Measurements from ENCODE around the gene EIF4E1B. TPM values are rescaled to one million over a fixed set of nuclear protein-coding genes. Genes with fewer than 3 reads are reported as not detected.
A peak's percentile ranks its signal among the peaks of the same experiment; 100 is the strongest.
"Not testable (repeated sequence)": the region's sequence is repeated elsewhere in the genome, so short reads cannot be mapped to it uniquely, and the experiment has no call there.

EIF4E1B gene
- not detected for total RNA-seq
- long read RNA-seq, result 0 reads

DNA sequence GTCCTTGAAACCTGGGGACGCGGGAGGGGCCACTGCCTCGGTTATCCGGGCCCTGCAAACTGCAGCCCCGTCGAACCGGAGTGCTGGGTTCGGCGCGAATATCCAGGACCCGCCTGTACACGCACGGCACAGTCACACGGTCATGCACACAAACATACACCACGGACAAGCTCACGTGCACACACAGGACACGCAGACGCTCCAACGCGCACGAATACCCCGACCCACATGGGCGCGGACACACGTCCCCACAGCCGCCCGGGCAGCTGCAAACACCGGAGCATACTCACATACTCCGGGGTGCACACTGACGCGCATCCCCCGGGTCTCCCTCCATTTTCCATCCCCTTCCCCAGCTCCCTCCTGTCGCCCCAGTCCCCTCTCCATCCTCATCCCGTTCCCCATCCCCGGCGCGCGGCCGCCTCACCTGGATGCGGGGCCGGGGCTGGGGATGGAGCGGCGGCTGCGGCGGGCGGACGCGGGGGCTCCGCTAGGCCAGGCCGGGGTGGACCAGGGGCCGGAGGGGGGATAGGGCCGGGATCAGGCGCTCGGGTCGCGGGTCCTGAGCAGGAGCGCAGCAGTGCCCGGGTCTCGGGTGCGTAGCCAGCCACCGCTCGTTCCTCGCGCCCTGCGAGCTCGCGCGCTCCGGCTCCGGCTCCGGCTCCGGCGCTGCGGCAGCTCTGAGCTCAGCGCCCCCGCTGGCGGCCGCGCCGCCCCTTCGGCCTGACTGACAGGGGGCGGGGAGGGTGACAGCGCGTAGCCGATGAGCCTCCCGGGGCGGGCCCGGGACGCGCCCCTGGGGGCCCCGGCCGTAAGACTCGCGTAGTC is at the start of gene EIF4E1B, which contains the start of gene SNCB:
Gene EIF4E1B (plus strand): TSS at position 823 of the 828 bp plus-strand sequence. CDS start 12,113 bp downstream, outside the sequence.
Gene SNCB (minus strand): TSS at position 682 of the 828 bp plus-strand sequence. CDS start 880 bp downstream, outside the sequence.
- intact Hi-C loops (cut with DNase I, micrococcal nuclease), result no loop called here
- ATAC-seq (peak; percentile 38), DNase-seq (no peak)

GRCh38 chr5:176581361-176581760 is 49.1 kb upstream of the EIF4E1B start:
- intact Hi-C loops (cut with DNase I, micrococcal nuclease), result no loop called here
- no peak for DNase-seq
- no peak for ATAC-seq

GRCh38 chr5:176583076-176583475 is 47.4 kb upstream of the EIF4E1B start:
- intact Hi-C loops (cut with DNase I, micrococcal nuclease), result no loop called here
- DNase-seq (no peak), ATAC-seq (no peak)

DNA sequence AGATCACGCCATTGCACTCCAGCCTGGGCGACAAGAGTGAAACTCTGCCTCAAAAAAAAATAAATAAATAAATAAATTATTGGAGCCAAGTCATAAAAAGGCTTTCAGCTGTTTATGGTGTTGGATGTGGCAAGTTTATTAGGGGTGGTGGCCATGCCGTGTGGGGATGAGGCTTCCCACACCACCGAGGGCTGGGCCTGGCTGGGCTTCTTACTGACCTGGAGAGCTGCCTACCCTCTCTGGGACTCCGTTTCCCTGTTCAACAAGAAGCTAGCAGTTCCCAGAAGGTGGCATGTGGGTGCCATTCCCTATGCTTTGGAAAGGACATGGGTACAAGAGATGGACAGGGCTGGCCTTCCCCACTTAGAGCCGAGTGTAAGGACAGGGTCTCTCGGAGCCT is 43.1 kb upstream of the EIF4E1B start:
- ATAC-seq (peak; percentile 87), DNase-seq (no peak)
- intact Hi-C loops (cut with DNase I, micrococcal nuclease), result no loop called here

DNA sequence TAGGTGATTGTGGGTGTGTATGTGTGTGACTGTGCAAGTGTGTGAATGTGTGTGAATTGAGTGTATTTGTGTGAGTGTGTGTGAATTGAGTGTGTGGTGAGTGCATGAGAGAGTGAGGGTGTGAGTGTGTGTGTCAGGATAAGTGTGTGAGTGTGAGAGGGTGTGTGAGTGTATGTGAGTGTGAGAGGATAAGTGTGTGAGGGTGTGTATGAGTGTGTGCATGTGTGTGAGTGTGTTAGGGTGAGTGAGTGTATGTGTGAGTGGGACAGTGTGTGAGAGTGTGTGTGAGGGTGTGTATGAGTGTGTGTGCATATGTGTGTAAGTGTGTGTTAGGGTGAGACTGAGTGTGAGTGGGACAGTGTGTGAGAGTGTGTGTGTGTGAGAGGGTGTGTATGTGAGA is 42.2 kb upstream of the EIF4E1B start:
- intact Hi-C loops (cut with DNase I, micrococcal nuclease), result no loop called here
- ATAC-seq, result no peak

GRCh38 chr5:176589039-176589769 is 41.3 kb upstream of the EIF4E1B start:
- no peak for DNase-seq
- ATAC-seq, result no peak
- intact Hi-C loops (cut with DNase I, micrococcal nuclease), result no loop called here

More for the DNA sequence above, 42.2 kb upstream of the EIF4E1B start:
- DNase-seq, result no peak

DNA sequence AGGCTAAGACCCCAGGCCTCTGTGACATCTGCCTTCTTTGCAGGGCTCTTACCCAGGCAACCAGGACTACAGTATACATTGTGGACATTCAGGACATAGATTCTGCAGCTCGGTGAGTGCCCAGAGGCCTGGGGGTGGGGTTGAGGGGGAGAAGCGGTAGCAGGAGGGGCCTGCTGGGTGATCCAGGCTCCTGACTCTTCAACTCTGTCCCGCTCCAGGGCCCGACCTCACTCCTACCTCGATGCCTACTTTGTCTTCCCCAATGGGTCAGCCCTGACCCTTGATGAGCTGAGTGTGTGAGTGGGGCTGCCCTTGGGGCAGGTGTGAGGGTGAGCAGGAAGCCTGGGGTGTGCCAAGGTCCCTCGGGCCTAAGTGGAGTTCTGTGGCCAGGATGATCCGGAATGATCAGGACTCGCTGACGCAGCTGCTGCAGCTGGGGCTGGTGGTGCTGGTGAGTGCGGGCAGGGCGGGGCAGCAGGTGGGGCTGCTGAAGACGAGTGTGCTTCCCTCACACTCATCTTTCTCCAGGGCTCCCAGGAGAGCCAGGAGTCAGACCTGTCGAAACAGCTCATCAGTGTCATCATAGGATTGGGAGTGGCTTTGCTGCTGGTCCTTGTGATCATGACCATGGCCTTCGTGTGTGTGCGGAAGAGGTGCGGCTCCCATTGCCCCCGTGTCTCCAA is 40.3 kb upstream of the EIF4E1B start:
- no peak for DNase-seq
- intact Hi-C loops (cut with DNase I, micrococcal nuclease), result no loop called here
- no peak for ATAC-seq

DNA sequence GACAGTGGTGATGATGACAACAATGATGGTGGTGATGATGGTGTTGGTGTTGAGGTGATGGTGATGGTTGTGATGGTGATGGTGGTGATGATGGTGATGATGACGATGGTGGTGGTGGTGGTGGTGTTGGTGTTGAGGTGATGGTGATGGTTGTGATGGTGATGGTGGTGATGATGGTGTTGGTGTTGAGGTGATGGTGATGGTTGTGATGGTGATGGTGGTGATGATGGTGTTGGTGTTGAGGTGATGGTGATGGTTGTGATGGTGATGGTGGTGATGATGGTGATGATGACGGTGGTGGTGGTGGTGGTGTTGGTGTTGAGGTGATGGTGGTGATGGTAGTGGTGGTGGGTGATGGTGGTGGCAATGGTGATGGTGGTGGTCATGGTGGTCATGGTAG is 38.8 kb upstream of the EIF4E1B start:
- DNase-seq; ATAC-seq; intact Hi-C loops (cut with DNase I, micrococcal nuclease): not testable (repeated sequence)

DNA sequence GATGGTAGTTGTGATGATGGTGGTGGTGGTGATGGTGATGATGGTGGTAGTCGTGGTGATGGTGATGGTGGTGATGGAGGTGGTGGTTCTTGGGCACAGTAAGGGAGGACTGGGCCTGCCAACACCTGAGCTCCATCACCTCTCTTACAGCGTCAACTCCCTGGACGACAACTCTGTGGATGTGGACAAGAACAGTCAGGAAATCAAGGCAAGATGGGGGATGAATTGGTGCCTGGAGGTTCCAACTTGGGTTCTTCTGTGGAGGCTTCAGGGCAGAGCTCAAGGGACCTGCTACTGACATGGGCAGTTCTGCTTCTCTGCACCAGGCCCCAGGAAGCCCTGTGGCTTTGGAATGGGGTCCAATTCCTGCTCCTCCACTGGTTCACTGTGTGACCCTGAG is 37.9 kb upstream of the EIF4E1B start:
- intact Hi-C loops (cut with DNase I, micrococcal nuclease), result no loop called here
- ATAC-seq, result no peak
- no peak for DNase-seq

DNA sequence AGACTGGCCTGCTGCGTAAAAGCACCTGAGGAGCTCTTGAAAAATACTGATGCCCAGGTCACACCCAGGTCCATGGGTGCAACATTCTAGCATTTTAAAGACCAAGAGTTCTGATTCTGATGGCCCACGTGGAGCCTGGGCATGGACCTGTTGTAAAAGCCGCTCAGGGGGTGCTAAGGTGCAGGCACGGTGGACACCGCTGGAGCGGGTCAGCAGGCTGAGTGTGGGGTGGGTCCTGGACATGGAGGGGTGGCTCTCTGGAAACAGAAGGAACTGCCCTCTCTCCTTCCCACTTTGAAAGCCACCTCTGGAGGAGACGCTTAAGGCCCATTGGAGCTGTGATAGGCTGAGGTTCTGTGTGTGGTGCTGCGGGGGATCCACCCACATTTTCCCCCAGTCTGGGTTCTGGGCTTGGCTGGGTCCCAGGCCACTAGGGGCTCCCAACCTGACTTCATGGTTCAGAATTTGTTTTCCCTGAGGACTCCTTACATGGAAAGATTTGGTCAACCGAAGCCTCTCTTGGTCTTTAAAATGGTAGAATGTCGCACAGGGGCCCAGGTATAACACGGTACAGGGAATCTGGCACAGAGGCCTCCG is 37.1 kb upstream of the EIF4E1B start:
- intact Hi-C loops (cut with DNase I, micrococcal nuclease), result no loop called here
- DNase-seq (no peak), ATAC-seq (no peak)

- DNase-seq (no peak), ATAC-seq (no peak)
- intact Hi-C loops (cut with DNase I, micrococcal nuclease), result no loop called here
Observed at GRCh38 chr5:176594554-176594953, 35.9 kb upstream of the EIF4E1B start.

- ATAC-seq (no peak), DNase-seq (no peak)
- intact Hi-C loops (cut with DNase I, micrococcal nuclease), result no loop called here
Observed at GRCh38 chr5:176595386-176595943, 35.0 kb upstream of the EIF4E1B start.

- DNase-seq (no peak), ATAC-seq (no peak)
- intact Hi-C loops (cut with DNase I, micrococcal nuclease), result no loop called here
Observed at GRCh38 chr5:176596069-176596644, 34.3 kb upstream of the EIF4E1B start.

DNA sequence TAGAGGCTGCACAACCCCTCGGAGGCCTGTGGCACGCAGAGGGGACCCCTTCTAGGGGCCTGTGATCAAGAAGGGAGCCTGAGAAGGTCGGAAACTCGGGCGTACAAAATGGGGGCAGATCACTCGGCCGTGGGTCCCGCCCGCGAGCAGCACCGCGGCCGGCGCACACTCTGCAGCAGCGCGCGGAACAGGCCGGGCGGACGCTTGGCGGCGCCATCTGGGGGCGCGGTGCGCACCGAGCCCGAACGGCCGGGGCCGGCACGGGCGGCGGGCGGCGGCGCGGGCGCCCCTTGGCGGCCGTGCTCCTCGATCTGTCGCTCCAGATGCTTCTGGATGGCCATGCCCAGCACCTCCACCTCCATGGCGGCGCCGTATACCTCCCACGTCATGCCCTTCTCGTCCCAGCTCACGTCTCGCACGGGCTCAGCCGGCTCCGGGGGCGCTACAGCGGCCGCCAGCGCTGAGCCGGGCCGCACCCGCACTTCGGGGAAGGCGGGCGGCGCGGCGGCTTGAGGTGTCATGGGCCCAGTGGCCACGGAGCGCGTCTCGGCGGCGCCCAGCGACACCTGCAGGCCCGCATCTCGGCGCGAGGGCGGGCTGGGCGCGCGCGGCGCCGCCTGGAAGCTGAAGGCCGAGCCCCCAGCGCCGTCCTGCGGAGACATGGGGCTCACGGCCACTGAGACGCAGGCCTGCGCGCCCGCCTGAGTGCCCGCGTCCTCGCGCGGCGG is 33.6 kb upstream of the EIF4E1B start:
- ATAC-seq (peak; percentile 85), DNase-seq (peak; percentile 43 to 71)
- intact Hi-C loops (cut with DNase I, micrococcal nuclease), result no loop called here

- intact Hi-C loops (cut with DNase I, micrococcal nuclease), result no loop called here
Observed at GRCh38 chr5:176597417-176598389, 32.8 kb upstream of the EIF4E1B start.

GRCh38 chr5:176599749-176600430 is 30.6 kb upstream of the EIF4E1B start:
- ATAC-seq; intact Hi-C loops (cut with DNase I, micrococcal nuclease); DNase-seq: not testable (repeated sequence)

More at GRCh38 chr5:176597417-176598389, 32.8 kb upstream of the EIF4E1B start:
- ATAC-seq (no peak), DNase-seq (peak in 1 of 2 donors; percentile 14)

All from left colon (tissue), 2 donors.